ENCODE data around the gene EFCAB11.

- TF ChIP-seq CTCF (IDR thresholded peaks at IDR 0.05) (no peak), ZFX (IDR thresholded peaks at IDR 0.05; ENCODE audit: borderline replicate concordance) (no peak)
Measured at GRCh38 chr14:89823743-89824142, 130.8 kb downstream of the EFCAB11 start.
